ENCODE measurements around the gene F13A1.

F13A1 gene

DNA sequence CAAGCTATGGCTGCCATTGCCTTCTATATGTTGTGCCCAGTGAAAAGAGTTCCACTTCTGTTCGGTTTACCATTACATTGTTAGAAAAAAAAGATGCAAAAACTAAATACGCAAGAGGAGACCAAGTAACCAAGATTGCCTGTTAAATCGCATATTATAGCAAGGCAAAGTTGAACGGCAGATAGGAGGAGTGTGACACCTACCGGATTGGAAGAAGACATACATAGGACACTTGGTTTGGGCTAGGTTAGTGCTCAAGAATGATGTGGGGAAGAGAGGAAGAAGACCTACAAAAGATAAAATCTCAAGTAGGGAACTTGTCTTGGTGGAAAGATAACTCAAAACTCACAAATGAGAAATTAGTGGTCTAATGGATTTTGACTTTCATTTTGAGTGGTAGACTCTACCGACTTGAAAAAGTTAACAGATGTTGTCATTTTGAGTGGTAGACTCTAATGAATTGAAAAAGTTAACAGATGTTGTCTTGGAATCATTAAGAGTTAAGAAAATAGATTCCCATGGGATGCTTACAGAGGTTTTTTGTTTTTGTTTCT is 95.5 kb downstream of the F13A1 start:
- TF ChIP-seq ZNF157 (tag by site-specific recombination; IDR thresholded peaks at IDR 0.05) (no peak), ZNF561 (tag by site-specific recombination; IDR thresholded peaks at IDR 0.05; ENCODE audit: borderline replicate concordance) (no peak), ZNF248 (tag by site-specific recombination; IDR thresholded peaks at IDR 0.05) (no peak), SCRT1 (tag by site-specific recombination; IDR thresholded peaks at IDR 0.05; ENCODE audit: borderline replicate concordance) (no peak), ZBTB17 (tag by site-specific recombination; IDR thresholded peaks at IDR 0.05) (no peak), ZNF2 (tag by site-specific recombination; IDR thresholded peaks at IDR 0.05) (no peak), ZNF837 (tag by site-specific recombination; IDR thresholded peaks at IDR 0.05) (no peak), ZFP37 (tag by site-specific recombination; IDR thresholded peaks at IDR 0.05) (no peak), ZNF624 (tag by site-specific recombination; IDR thresholded peaks at IDR 0.05) (no peak)
- TF ChIP-seq, protein P1, sequence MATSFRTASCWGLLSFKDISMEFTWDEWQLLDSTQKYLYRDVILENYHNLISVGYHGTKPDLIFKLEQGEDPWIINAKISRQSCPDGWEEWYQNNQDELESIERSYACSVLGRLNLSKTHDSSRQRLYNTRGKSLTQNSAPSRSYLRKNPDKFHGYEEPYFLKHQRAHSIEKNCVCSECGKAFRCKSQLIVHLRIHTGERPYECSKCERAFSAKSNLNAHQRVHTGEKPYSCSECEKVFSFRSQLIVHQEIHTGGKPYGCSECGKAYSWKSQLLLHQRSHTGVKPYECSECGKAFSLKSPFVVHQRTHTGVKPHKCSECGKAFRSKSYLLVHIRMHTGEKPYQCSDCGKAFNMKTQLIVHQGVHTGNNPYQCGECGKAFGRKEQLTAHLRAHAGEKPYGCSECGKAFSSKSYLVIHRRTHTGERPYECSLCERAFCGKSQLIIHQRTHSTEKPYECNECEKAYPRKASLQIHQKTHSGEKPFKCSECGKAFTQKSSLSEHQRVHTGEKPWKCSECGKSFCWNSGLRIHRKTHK (tag by site-specific recombination; IDR thresholded peaks at IDR 0.05), result no peak
- TF ChIP-seq, protein P2, sequence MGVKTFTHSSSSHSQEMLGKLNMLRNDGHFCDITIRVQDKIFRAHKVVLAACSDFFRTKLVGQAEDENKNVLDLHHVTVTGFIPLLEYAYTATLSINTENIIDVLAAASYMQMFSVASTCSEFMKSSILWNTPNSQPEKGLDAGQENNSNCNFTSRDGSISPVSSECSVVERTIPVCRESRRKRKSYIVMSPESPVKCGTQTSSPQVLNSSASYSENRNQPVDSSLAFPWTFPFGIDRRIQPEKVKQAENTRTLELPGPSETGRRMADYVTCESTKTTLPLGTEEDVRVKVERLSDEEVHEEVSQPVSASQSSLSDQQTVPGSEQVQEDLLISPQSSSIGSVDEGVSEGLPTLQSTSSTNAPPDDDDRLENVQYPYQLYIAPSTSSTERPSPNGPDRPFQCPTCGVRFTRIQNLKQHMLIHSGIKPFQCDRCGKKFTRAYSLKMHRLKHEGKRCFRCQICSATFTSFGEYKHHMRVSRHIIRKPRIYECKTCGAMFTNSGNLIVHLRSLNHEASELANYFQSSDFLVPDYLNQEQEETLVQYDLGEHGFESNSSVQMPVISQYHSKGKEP (tag by site-specific recombination; IDR thresholded peaks at IDR 0.05), result no peak
- TF ChIP-seq, protein P3, sequence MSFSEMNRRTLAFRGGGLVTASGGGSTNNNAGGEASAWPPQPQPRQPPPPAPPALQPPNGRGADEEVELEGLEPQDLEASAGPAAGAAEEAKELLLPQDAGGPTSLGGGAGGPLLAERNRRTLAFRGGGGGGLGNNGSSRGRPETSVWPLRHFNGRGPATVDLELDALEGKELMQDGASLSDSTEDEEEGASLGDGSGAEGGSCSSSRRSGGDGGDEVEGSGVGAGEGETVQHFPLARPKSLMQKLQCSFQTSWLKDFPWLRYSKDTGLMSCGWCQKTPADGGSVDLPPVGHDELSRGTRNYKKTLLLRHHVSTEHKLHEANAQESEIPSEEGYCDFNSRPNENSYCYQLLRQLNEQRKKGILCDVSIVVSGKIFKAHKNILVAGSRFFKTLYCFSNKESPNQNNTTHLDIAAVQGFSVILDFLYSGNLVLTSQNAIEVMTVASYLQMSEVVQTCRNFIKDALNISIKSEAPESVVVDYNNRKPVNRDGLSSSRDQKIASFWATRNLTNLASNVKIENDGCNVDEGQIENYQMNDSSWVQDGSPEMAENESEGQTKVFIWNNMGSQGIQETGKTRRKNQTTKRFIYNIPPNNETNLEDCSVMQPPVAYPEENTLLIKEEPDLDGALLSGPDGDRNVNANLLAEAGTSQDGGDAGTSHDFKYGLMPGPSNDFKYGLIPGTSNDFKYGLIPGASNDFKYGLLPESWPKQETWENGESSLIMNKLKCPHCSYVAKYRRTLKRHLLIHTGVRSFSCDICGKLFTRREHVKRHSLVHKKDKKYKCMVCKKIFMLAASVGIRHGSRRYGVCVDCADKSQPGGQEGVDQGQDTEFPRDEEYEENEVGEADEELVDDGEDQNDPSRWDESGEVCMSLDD (tag by site-specific recombination; IDR thresholded peaks at IDR 0.05), result no peak
- Histone ChIP-seq H3K9me3 (ENCODE audit: control insufficient read depth, insufficient read depth, low read depth, low read length) (no peaks in the 10 kb centered on the region), H3K27ac (ENCODE audit: extremely low read depth, low read depth, low read length) (no peak overlapping the region), H3K4me1 (ENCODE audit: control insufficient read depth, insufficient read depth, low read length) (no peaks in the 10 kb centered on the region), H3K36me3 (ENCODE audit: control insufficient read depth in 2 of 2, insufficient read depth in 1 of 2, low read length in 2 of 2) (no peaks in the 10 kb centered on the region), H3K4me3 (ENCODE audit: low read depth, low read length) (no peak overlapping the region)
- POLR2A ChIA-PET, result no interaction called here
- CTCF ChIA-PET, result no interaction called here

DNA sequence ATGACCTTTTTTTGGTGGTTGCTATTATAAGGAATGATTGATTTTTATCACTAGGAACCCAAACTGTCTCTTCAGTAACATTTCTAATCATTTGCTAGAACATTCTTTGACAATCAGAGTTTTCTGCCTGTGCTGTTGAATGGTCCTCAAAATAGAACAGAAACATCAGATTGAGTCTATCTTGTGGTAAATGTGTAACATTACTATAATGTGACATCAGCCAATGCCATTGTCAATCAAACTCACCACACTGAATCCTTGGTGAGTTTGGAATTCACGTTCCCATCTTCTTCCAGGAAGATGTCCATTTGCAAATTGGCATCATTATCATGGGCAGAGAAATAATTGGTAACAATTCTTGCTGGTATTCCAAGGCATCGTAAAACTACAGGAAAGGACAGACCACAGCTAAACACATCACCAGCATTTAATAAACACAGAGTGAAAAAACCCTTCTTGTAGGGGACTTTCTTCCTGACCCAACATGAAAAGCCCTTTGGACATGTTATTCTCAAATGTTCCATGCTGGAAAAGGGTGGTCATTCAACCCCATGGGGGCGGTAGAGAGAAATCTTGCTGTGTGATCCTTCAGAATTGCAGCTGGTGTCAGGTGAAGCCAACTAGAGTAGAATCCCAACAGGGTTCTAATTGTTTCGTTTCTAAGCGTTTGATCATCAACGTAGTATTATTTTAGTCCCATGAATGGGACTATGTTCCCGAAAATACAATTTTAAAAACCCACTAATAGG is 98.5 kb downstream of the F13A1 start:
- Histone ChIP-seq H3K4me1 (ENCODE audit: control insufficient read depth, insufficient read depth, low read length) (no peaks in the 10 kb centered on the region), H3K36me3 (ENCODE audit: control insufficient read depth in 2 of 2, insufficient read depth in 1 of 2, low read length in 2 of 2) (no peaks in the 10 kb centered on the region), H3K27ac (ENCODE audit: extremely low read depth, low read depth, low read length) (no peak overlapping the region), H3K4me3 (ENCODE audit: low read depth, low read length) (no peak overlapping the region), H3K9me3 (ENCODE audit: control insufficient read depth, insufficient read depth, low read depth, low read length) (no peaks in the 10 kb centered on the region)
- ChIA-PET CTCF (interaction anchor here (0.6 to 3.9 kb wide), 15 partner anchors 15 to 792 kb away, joined by 3 to 20 read pairs (median 3); no protein-coding TSS in a partner anchor), POLR2A (no interaction called here)
- TF ChIP-seq ZNF701 (tag by site-specific recombination; IDR thresholded peaks at IDR 0.05) (no peak), ZNF629 (tag by site-specific recombination; IDR thresholded peaks at IDR 0.05) (no peak), ZNF223 (tag by site-specific recombination; IDR thresholded peaks at IDR 0.05) (no peak), ZIC2 (tag by site-specific recombination; IDR thresholded peaks at IDR 0.05) (no peak), OSR2 (tag by site-specific recombination; IDR thresholded peaks at IDR 0.05) (no peak), ZNF274 (IDR thresholded peaks at IDR 0.05; ENCODE audit: low read length) (no peak), ZNF274 (tag by site-specific recombination; IDR thresholded peaks at IDR 0.05; ENCODE audit: borderline replicate concordance) (no peak), ZFHX2 (tag by site-specific recombination; conservative IDR thresholded peaks at IDR 0.05) (no peak), ZNF555 (tag by site-specific recombination; conservative IDR thresholded peaks at IDR 0.05) (no peak), ZNF549 (tag by site-specific recombination; IDR thresholded peaks at IDR 0.05) (no peak), ZNF530 (tag by site-specific recombination; IDR thresholded peaks at IDR 0.05; ENCODE audit: low read depth) (no peak), ZNF114 (tag by site-specific recombination; IDR thresholded peaks at IDR 0.05) (no peak)
- TF ChIP-seq, protein P4, sequence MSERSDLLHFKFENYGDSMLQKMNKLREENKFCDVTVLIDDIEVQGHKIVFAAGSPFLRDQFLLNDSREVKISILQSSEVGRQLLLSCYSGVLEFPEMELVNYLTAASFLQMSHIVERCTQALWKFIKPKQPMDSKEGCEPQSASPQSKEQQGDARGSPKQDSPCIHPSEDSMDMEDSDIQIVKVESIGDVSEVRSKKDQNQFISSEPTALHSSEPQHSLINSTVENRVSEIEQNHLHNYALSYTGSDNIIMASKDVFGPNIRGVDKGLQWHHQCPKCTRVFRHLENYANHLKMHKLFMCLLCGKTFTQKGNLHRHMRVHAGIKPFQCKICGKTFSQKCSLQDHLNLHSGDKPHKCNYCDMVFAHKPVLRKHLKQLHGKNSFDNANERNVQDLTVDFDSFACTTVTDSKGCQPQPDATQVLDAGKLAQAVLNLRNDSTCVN (tag by site-specific recombination; optimal IDR thresholded peaks at IDR 0.05), result no peak
- TF ChIP-seq, protein P5, sequence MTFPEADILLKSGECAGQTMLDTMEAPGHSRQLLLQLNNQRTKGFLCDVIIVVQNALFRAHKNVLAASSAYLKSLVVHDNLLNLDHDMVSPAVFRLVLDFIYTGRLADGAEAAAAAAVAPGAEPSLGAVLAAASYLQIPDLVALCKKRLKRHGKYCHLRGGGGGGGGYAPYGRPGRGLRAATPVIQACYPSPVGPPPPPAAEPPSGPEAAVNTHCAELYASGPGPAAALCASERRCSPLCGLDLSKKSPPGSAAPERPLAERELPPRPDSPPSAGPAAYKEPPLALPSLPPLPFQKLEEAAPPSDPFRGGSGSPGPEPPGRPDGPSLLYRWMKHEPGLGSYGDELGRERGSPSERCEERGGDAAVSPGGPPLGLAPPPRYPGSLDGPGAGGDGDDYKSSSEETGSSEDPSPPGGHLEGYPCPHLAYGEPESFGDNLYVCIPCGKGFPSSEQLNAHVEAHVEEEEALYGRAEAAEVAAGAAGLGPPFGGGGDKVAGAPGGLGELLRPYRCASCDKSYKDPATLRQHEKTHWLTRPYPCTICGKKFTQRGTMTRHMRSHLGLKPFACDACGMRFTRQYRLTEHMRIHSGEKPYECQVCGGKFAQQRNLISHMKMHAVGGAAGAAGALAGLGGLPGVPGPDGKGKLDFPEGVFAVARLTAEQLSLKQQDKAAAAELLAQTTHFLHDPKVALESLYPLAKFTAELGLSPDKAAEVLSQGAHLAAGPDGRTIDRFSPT (tag by site-specific recombination; IDR thresholded peaks at IDR 0.05), result no peak
